GM18499 (cell line): ENCODE results near the gene MMS22L.

Experiments used
- ATAC-seq: cut with Tn5 transposase; IDR thresholded peaks from one replicate; pipeline ENCODE4 v1.9.1; 2021; ENCODE audit warnings: moderate number of reproducible peaks; ENCODE audit not compliant: insufficient read depth, unreplicated experiment

The MMS22L gene

DNA sequence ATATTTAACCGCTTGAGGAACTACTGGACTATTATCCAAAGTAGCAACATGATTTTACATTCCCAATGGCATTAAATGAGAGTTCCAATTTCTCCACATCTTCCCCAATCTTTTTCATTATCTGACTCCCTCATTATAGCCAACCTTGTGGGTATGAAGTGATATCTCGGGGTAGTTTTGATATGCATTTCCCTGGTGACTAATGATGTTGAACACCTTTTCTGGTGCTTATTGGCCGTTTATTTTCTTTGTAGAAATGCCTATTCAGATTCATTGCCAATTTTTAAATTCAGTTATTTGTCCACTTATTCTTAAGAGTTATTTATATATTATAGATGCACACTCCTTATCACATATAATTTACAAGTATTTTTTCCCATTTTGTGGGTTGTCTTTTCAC lies 129.0 kb downstream of the MMS22L start:
- no peak for ATAC-seq

GRCh38 chr6:97151601-97152000 lies 131.4 kb downstream of the MMS22L start:
- ATAC-seq, result no peak

- ATAC-seq, result no peak
Measured at GRCh38 chr6:97150932-97151331, 132.1 kb downstream of the MMS22L start.

DNA sequence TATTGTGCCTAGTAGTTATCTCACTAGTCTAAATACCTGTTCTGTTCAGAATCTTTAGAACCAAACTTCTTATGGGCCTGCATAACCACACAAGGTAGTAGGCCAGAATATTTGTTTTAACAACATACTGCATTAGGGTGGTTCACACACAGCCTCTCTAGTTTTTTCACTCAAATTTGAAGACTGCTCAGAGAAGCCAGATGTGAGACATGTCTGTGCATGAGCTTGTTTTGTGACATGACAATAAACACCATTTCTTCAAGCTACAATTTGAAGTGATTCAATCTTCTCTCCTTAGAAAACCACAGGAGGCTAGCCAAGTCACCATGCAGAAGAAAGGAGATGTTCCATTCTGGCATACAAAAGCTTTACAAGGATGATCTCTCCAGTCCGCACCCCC lies 135.6 kb downstream of the MMS22L start:
- ATAC-seq, result no peak

- ATAC-seq, result no peak
Measured at GRCh38 chr6:97145691-97146090, 137.3 kb downstream of the MMS22L start.

GRCh38 chr6:97141756-97142155 lies 141.3 kb downstream of the MMS22L start:
- no peak for ATAC-seq

DNA sequence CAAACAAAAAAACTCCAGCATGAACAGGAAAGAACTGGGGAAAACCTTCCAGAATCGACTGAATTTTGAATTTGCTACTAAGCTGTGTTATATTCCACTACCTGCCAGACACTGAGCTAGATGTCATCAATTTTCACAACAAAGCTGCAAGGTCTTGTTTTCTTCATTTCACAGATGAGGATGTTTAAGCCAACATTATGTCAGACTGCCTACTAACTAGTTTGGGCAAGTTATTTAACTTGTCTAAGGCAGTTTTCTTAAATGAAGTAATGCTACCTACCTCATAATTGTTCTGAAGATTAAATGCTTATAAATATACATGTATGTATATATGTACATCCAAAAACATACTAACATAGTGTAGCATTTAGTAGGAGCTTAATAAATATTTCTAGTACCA lies 144.4 kb downstream of the MMS22L start:
- ATAC-seq, result no peak

DNA sequence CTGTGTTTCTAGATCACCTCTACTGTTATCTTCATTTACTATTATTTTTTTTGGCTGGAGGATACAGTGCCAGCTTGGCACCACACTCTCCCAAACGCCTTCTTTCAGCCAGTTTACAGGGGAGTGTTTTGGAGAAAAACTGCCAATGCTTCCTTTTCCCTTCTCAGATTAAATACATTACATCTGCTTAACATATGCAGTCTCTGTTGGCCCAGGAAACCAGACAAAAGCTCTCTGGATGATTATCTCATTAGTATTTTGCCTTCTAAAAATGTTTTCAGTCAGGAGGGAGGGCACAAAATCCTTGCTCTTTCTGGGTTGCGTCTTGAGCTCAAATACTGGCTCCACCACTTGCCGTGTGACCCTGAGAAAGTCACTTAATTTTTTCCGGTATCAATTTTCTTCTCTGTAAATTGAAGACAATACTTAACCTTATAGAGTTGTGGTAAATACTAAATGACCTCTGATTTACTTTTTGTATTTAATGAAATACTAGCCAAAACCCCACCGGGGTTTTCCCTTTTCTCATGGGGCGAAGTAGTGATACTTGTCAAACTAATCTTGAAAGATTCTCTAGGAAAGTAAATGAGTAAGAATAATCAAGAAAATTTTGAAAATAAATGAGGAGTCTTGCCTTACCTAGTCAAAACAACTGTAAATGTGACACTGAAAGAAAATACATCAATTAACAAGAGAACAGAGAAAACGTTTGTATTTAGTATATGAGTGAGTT lies 146.2 kb downstream of the MMS22L start:
- ATAC-seq, result no peak

- no peak for ATAC-seq
Measured at GRCh38 chr6:97133067-97133466, 149.9 kb downstream of the MMS22L start.

GRCh38 chr6:97129106-97129505 lies 153.9 kb downstream of the MMS22L start:
- no peak for ATAC-seq

- ATAC-seq, result no peak
Measured at GRCh38 chr6:97128507-97128906, 154.5 kb downstream of the MMS22L start.

GRCh38 chr6:97123652-97124051 lies 159.4 kb downstream of the MMS22L start:
- ATAC-seq, result no peak

- no peak for ATAC-seq
Measured at GRCh38 chr6:97123112-97123511, 159.9 kb downstream of the MMS22L start.

- no peak for ATAC-seq
Measured at GRCh38 chr6:97120511-97120910, 162.5 kb downstream of the MMS22L start.

DNA sequence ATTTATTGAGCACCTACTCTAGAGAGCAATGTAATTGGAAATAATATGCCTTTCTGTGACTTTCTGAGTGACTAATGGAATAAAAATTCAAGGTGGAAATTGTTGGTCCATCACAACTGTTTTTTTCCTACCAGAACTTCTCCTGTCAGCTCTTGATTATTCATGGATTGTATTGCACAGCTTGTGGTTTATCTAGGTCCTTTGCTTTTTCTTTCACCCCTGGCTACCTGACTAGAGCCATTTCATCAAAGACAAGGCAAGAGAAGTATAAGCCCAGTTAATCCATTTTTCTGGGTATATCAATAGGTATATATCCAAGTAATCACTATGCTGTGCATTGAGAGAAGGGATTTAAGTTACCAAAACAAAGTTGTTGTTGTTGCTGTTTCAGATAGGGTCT lies 168.4 kb downstream of the MMS22L start:
- ATAC-seq, result no peak

DNA sequence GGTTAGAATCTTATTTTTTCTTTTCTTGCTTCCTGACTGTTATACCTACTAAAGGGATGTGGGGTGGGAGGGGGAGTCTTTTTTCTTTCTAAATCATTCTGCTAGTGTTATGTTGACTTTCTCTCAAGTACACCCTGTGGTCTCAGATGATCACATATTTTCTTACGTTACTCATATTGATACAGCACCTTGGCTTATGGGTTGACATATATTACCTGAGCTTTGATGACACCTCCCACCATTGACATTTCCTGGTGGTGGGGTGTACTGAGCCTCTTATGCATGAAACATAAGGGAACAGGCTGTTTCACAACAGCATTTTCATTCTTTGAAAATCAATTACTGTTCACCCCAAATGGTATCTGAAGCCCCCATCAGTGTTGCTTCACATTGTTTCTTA lies 169.8 kb downstream of the MMS22L start:
- no peak for ATAC-seq

GRCh38 chr6:97111243-97111642 lies 171.8 kb downstream of the MMS22L start:
- no peak for ATAC-seq

- ATAC-seq, result no peak
Measured at GRCh38 chr6:97110626-97111025, 172.4 kb downstream of the MMS22L start.

- ATAC-seq, result no peak
Measured at GRCh38 chr6:97110149-97110548, 172.9 kb downstream of the MMS22L start.

DNA sequence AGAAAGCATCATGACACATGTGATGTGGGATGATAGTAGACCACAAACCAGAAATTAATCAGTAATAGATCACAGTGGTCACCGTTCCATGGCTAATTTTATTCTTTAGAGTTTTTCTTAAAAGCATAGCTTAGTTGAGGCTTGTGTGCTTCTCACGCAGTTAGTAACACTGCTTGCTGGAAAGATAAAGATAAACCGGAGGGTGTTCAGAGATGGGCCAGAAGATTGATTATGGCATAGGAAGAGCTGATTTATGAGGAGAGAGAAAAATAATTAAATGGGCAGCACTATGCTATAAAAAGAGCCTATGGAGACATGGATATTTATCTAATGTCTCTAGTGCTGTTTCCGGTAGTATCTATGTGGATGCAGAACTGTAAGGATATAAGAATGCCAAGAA lies 173.6 kb downstream of the MMS22L start:
- ATAC-seq, result no peak

GRCh38 chr6:97102145-97102790 lies 180.7 kb downstream of the MMS22L start:
- no peak for ATAC-seq

- no peak for ATAC-seq
Measured at GRCh38 chr6:97100696-97101095, 182.3 kb downstream of the MMS22L start.
